ENCODE data around the gene PSMD11.

PSMD11 gene

GRCh38 chr17:32477220-32477619, 32.9 kb downstream of the PSMD11 start:
- H3K9me3 ChIP-seq (ENCODE audit: insufficient read depth, low read length) = no peaks in the 10 kb centered on the region

GRCh38 chr17:32479074-32479617, 34.8 kb downstream of the PSMD11 start:
- no peak overlapping the region for H3K27ac ChIP-seq (ENCODE audit: low read depth, low read length)
- peaks cover 21% of the 10 kb centered on the region for H3K36me3 ChIP-seq (ENCODE audit: low read length)
- no peak overlapping the region for H3K4me2 ChIP-seq (ENCODE audit: low read depth, low read length, poor library complexity, severe bottlenecking)
- TF ChIP-seq CTCF (IDR thresholded peaks at IDR 0.05; ENCODE audit: insufficient read depth, low read length, poor library complexity, severe bottlenecking) (no peak), EZH2phosphoT487 (conservative IDR thresholded peaks at IDR 0.05; ENCODE audit: low read length) (no peak)
- H4K20me1 ChIP-seq (ENCODE audit: low read depth, low read length) = no peaks in the 10 kb centered on the region
- H2AFZ ChIP-seq (ENCODE audit: low read depth, low read length, severe bottlenecking) = no peak overlapping the region
- no peaks in the 10 kb centered on the region for H3K79me2 ChIP-seq (ENCODE audit: insufficient read depth, low read length)
- no peaks in the 10 kb centered on the region for H3K9me2 ChIP-seq (replicated peaks; ENCODE audit: insufficient read depth, low read length)
- H3K27me3 ChIP-seq (ENCODE audit: low read length) = no peaks in the 10 kb centered on the region
- no peaks in the 10 kb centered on the region for H3K9me3 ChIP-seq (ENCODE audit: insufficient read depth, low read length)
- no peak overlapping the region for H3K4me3 ChIP-seq (ENCODE audit: insufficient read depth, low read length, poor library complexity, severe bottlenecking)
- H3F3A ChIP-seq (ENCODE audit: insufficient read depth) = peaks cover 9% of the 10 kb centered on the region
- H3K9ac ChIP-seq (ENCODE audit: low read length) = no peak overlapping the region

More at GRCh38 chr17:32477220-32477619, 32.9 kb downstream of the PSMD11 start:
- H3K27me3 ChIP-seq (ENCODE audit: low read length) = no peaks in the 10 kb centered on the region
- no peak overlapping the region for H2AFZ ChIP-seq (ENCODE audit: low read depth, low read length, severe bottlenecking)
- no peak overlapping the region for H3K4me3 ChIP-seq (ENCODE audit: insufficient read depth, low read length, poor library complexity, severe bottlenecking)
- H4K20me1 ChIP-seq (ENCODE audit: low read depth, low read length) = no peaks in the 10 kb centered on the region
- H3K79me2 ChIP-seq (ENCODE audit: insufficient read depth, low read length) = no peaks in the 10 kb centered on the region
- peaks cover 23% of the 10 kb centered on the region for H3K36me3 ChIP-seq (ENCODE audit: low read length)
- H3K4me2 ChIP-seq (ENCODE audit: low read depth, low read length, poor library complexity, severe bottlenecking) = no peak overlapping the region
- H3K27ac ChIP-seq (ENCODE audit: low read depth, low read length) = no peak overlapping the region
- no peak overlapping the region for H3K9ac ChIP-seq (ENCODE audit: low read length)
- TF ChIP-seq CTCF (IDR thresholded peaks at IDR 0.05; ENCODE audit: insufficient read depth, low read length, poor library complexity, severe bottlenecking) = no peak
- TF ChIP-seq EZH2phosphoT487 (conservative IDR thresholded peaks at IDR 0.05; ENCODE audit: low read length) = no peak
- no peaks in the 10 kb centered on the region for H3F3A ChIP-seq (ENCODE audit: insufficient read depth)
- H3K9me2 ChIP-seq (replicated peaks; ENCODE audit: insufficient read depth, low read length) = no peaks in the 10 kb centered on the region

GRCh38 chr17:32481193-32481592, 36.9 kb downstream of the PSMD11 start:
- peaks cover 13% of the 10 kb centered on the region; the same call in 1 of the 2 replicates for H3K36me3 ChIP-seq (ENCODE audit: low read length)
- H4K20me1 ChIP-seq (ENCODE audit: low read depth, low read length) = no peaks in the 10 kb centered on the region
- H3K27ac ChIP-seq (ENCODE audit: low read depth, low read length) = no peak overlapping the region

More at GRCh38 chr17:32481193-32481592, 36.9 kb downstream of the PSMD11 start:
- Histone ChIP-seq H3F3A (ENCODE audit: insufficient read depth) (peaks cover 19% of the 10 kb centered on the region), H3K9ac (ENCODE audit: low read length) (no peak overlapping the region), H3K27me3 (ENCODE audit: low read length) (no peaks in the 10 kb centered on the region), H3K9me2 (replicated peaks; ENCODE audit: insufficient read depth, low read length) (no peaks in the 10 kb centered on the region), H3K4me2 (ENCODE audit: low read depth, low read length, poor library complexity, severe bottlenecking) (no peak overlapping the region), H3K4me3 (ENCODE audit: insufficient read depth, low read length, poor library complexity, severe bottlenecking) (no peak overlapping the region), H2AFZ (ENCODE audit: low read depth, low read length, severe bottlenecking) (no peak overlapping the region), H3K9me3 (ENCODE audit: insufficient read depth, low read length) (no peaks in the 10 kb centered on the region), H3K79me2 (ENCODE audit: insufficient read depth, low read length) (no peaks in the 10 kb centered on the region)
- TF ChIP-seq EZH2phosphoT487 (conservative IDR thresholded peaks at IDR 0.05; ENCODE audit: low read length) (no peak), CTCF (IDR thresholded peaks at IDR 0.05; ENCODE audit: insufficient read depth, low read length, poor library complexity, severe bottlenecking) (no peak)
